ENCODE measurements around the gene ATP6V0B.

ATP6V0B gene

DNA sequence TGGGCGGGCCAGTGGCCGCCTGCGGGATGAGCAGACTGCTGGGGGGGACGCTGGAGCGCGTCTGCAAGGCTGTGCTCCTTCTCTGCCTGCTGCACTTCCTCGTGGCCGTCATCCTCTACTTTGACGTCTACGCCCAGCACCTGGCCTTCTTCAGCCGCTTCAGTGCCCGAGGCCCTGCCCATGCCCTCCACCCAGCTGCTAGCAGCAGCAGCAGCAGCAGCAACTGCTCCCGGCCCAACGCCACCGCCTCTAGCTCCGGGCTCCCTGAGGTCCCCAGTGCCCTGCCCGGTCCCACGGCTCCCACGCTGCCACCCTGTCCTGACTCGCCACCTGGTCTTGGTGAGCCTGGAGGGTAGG lies 6.4 kb downstream of the ATP6V0B start:
- Histone ChIP-seq H3K36me3 (ENCODE audit: insufficient read depth, low read length) (peaks cover 13% of the 10 kb centered on the region), H3K9me3 (ENCODE audit: control insufficient read depth, insufficient read depth, low read length) (no peaks in the 10 kb centered on the region), H3K4me1 (ENCODE audit: insufficient read depth, low read length) (peaks cover 9% of the 10 kb centered on the region; the same call in 1 of the 2 replicates), H3K9ac (ENCODE audit: low read depth, low read length) (no peak overlapping the region)

- peaks cover 10% of the 10 kb centered on the region for H3K36me3 ChIP-seq (ENCODE audit: insufficient read depth, low read length)
- H3K4me1 ChIP-seq (ENCODE audit: insufficient read depth, low read length) = peaks cover 9% of the 10 kb centered on the region; the same call in 1 of the 2 replicates
- H3K9me3 ChIP-seq (ENCODE audit: control insufficient read depth, insufficient read depth, low read length) = no peaks in the 10 kb centered on the region
- H3K9ac ChIP-seq (ENCODE audit: low read depth, low read length) = no peak overlapping the region
Observed at GRCh38 chr1:43981636-43982035, 6.9 kb downstream of the ATP6V0B start.

DNA sequence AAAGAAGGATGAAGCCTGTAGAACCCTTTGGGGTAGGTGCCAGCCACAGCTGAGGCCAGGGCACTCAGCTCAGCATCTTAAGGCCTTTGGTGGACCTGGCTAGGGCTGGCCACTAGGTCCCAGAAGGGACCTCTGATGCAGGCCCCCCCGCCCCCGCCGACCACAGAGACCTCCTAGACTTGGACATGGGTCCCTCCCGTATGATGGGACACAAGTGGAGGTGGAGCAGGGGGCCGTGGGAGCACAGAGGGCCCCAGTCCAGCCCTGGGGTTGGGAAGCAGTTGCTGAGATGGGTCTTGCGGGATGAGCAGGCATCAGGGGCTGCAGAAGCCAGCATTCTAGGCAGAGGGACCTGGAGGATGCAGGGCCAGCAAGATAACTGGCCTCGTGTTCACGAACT lies 7.5 kb downstream of the ATP6V0B start:
- peaks cover 9% of the 10 kb centered on the region; the same call in 1 of the 2 replicates for H3K4me1 ChIP-seq (ENCODE audit: insufficient read depth, low read length)
- H3K9me3 ChIP-seq (ENCODE audit: control insufficient read depth, insufficient read depth, low read length) = no peaks in the 10 kb centered on the region
- H3K9ac ChIP-seq (ENCODE audit: low read depth, low read length) = no peak overlapping the region
- H3K36me3 ChIP-seq (ENCODE audit: insufficient read depth, low read length) = peaks cover 4% of the 10 kb centered on the region

- no peaks in the 10 kb centered on the region for H3K9me3 ChIP-seq (ENCODE audit: control insufficient read depth, insufficient read depth, low read length)
- H3K36me3 ChIP-seq (ENCODE audit: insufficient read depth, low read length) = no peaks in the 10 kb centered on the region; the same call in 1 of the 2 replicates
- H3K4me1 ChIP-seq (ENCODE audit: insufficient read depth, low read length) = peaks cover 9% of the 10 kb centered on the region; the same call in 1 of the 2 replicates
- no peak overlapping the region for H3K9ac ChIP-seq (ENCODE audit: low read depth, low read length)
Observed at GRCh38 chr1:43982808-43983207, 8.0 kb downstream of the ATP6V0B start.

DNA sequence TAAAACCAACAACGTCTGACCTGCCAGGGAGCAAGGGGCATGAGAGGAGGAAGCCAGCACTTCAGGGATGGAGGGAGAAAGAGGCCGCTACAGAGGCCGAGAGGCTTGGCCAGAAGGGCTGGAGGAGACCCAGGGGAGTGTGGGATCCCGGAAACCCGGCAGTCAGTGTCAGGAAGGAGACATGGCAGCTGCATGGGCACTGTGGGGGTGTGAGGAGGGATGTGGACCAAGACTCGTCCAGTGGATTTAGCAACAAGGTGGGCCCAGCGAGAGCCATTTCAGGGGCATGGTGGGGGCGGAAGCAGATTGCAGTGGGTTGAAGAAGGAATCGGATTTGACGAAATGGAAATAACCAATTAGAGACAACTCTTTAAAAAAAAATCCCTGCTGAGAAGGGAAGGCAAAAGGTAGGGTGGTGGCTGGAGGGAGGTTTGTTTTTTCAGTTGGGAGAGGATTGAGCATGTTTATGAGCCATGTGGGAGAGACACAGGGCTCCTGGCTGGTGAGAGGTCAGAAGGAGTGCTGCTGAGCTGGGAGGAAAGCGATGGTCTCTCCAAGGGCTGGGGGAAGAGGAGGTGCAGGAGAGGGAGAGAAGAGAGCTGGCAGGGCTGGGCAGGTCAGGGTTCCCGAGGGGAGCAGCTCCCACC lies 8.6 kb downstream of the ATP6V0B start:
- no peak overlapping the region for H3K9ac ChIP-seq (ENCODE audit: low read depth, low read length)
- H3K36me3 ChIP-seq (ENCODE audit: insufficient read depth, low read length) = no peaks in the 10 kb centered on the region; the same call in 1 of the 2 replicates
- 0 out of 2 replicates have a peak, but pooled peaks cover 6% of the 10 kb centered on the region for H3K4me1 ChIP-seq (ENCODE audit: insufficient read depth, low read length)
- H3K9me3 ChIP-seq (ENCODE audit: control insufficient read depth, insufficient read depth, low read length) = no peaks in the 10 kb centered on the region

DNA sequence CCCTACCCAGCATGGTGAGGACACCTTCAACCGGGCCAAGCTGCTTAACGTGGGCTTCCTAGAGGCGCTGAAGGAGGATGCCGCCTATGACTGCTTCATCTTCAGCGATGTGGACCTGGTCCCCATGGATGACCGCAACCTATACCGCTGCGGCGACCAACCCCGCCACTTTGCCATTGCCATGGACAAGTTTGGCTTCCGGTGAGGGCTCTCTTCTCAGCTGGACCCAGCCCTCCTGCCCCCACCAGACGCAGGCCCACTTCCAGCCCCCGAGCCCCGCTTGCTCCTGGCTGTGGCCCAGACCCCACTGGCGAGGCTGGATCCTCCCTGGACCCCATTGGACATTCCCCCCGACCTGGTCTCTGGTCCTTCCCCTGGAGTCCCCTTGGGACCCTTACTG lies 10.1 kb downstream of the ATP6V0B start:
- H3K9me3 ChIP-seq (ENCODE audit: control insufficient read depth, insufficient read depth, low read length) = no peaks in the 10 kb centered on the region
- no peaks in the 10 kb centered on the region; the same call in 1 of the 2 replicates for H3K36me3 ChIP-seq (ENCODE audit: insufficient read depth, low read length)
- no peak overlapping the region for H3K9ac ChIP-seq (ENCODE audit: low read depth, low read length)
- H3K4me1 ChIP-seq (ENCODE audit: insufficient read depth, low read length) = 0 out of 2 replicates have a peak, but pooled peaks cover 6% of the 10 kb centered on the region

- Histone ChIP-seq H3K9me3 (ENCODE audit: control insufficient read depth, insufficient read depth, low read length) (no peaks in the 10 kb centered on the region), H3K9ac (ENCODE audit: low read depth, low read length) (no peak overlapping the region), H3K4me1 (ENCODE audit: insufficient read depth, low read length) (no peaks in the 10 kb centered on the region), H3K36me3 (ENCODE audit: insufficient read depth, low read length) (no peaks in the 10 kb centered on the region; the same call in 1 of the 2 replicates)
Observed at GRCh38 chr1:43985984-43986595, 11.3 kb downstream of the ATP6V0B start.

DNA sequence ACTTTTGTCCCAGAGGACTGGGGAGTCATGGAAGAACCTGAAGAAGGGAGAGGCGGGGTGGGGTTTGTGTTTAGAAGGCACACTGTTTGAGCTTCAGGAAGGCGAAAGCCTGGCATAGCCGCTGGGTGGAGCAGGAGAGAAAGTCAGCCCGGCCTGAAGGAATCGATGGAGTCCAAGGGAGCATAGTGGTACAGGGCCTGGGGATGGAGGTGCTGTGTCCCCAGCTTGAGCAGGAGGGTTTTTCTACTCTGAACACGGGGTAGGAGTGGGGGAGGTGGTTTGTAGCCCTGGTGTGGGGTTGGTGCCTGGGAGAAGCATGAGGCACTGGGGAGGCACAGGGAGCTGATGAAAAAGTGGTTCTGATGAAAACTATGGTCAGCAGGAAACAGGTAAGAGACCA lies 12.0 kb downstream of the ATP6V0B start:
- no peaks in the 10 kb centered on the region for H3K36me3 ChIP-seq (ENCODE audit: insufficient read depth, low read length)
- no peak overlapping the region for H3K9ac ChIP-seq (ENCODE audit: low read depth, low read length)
- no peaks in the 10 kb centered on the region for H3K9me3 ChIP-seq (ENCODE audit: control insufficient read depth, insufficient read depth, low read length)
- H3K4me1 ChIP-seq (ENCODE audit: insufficient read depth, low read length) = no peaks in the 10 kb centered on the region

DNA sequence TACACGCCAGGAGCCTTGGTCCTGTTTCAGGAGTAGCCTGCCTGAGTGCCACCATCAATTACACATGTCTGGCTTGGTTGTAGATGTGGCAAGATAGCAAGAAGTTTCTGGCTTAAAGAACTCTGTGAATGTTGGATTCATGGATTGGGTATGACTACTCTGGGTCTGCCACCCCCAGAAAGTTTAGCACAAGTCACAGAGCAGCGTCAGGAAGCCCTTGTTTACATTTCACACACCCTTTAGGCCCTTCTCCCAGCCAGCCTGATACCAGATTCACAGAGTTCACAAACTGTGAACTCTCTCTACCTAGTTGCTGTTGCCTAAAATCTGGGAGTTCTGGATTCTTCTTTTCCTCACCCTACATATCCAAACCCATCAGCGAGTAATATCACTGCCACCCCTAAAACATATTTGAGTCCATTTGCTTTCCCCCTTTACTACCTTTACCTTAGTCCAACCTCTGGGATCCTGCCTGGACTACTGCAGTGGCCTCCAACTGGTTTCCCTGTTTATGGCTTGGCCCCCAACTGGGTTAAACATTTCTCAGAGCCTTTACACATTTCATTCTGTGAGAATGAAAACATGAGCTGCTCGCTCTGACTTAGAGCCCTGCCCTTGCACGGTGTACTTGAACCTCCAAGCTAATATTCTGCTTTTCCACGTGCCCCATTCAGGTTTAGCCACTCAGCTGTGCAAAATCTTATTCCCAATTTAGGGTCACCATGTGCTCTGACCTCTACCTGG lies 12.6 kb downstream of the ATP6V0B start:
- Histone ChIP-seq H3K36me3 (ENCODE audit: insufficient read depth, low read length) (no peaks in the 10 kb centered on the region), H3K4me1 (ENCODE audit: insufficient read depth, low read length) (no peaks in the 10 kb centered on the region), H3K9ac (ENCODE audit: low read depth, low read length) (no peak overlapping the region), H3K9me3 (ENCODE audit: control insufficient read depth, insufficient read depth, low read length) (no peaks in the 10 kb centered on the region)

- H3K9me3 ChIP-seq (ENCODE audit: control insufficient read depth, insufficient read depth, low read length) = no peaks in the 10 kb centered on the region
- no peaks in the 10 kb centered on the region; the same call in 1 of the 2 replicates for H3K4me1 ChIP-seq (ENCODE audit: insufficient read depth, low read length)
- peak overlapping the region; percentile 82 for H3K9ac ChIP-seq (ENCODE audit: low read depth, low read length)
- H3K36me3 ChIP-seq (ENCODE audit: insufficient read depth, low read length) = no peaks in the 10 kb centered on the region
Observed at GRCh38 chr1:43990271-43991199, 15.8 kb downstream of the ATP6V0B start.

DNA sequence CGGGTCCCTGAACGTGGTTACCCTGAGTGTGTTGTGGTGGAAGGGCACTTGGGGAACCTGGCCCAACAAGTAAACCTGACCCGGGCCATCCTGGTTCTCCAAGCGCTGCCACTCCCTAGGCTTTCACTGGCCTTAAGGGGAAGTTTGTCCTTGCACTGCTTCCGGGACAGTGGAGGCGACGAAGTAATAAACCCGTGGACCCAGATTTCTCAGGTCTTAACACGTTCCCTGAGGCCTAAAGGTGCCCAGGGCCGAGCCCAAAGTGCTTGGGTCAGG lies 16.4 kb downstream of the ATP6V0B start:
- Histone ChIP-seq H3K4me1 (ENCODE audit: insufficient read depth, low read length) (no peaks in the 10 kb centered on the region; the same call in 1 of the 2 replicates), H3K9me3 (ENCODE audit: control insufficient read depth, insufficient read depth, low read length) (no peaks in the 10 kb centered on the region), H3K9ac (ENCODE audit: low read depth, low read length) (peak overlapping the region; percentile 82), H3K36me3 (ENCODE audit: insufficient read depth, low read length) (no peaks in the 10 kb centered on the region)

- Histone ChIP-seq H3K36me3 (ENCODE audit: insufficient read depth, low read length) (no peaks in the 10 kb centered on the region), H3K9ac (ENCODE audit: low read depth, low read length) (peak within 1 kb of the TSS; percentile 82), H3K9me3 (ENCODE audit: control insufficient read depth, insufficient read depth, low read length) (no peaks in the 10 kb centered on the region), H3K4me1 (ENCODE audit: insufficient read depth, low read length) (no peaks in the 10 kb centered on the region; the same call in 1 of the 2 replicates)
Observed at GRCh38 chr1:43991476-43992231, 16.9 kb downstream of the ATP6V0B start, which contains the start of gene CCDC24. Gene CCDC24, plus strand, starts transcription at chr1:43991599. Its CDS starts 280 bp downstream, at chr1:43991879.

GRCh38 chr1:43992232-43992995 lies 17.7 kb downstream of the ATP6V0B start:
- Histone ChIP-seq H3K9ac (ENCODE audit: low read depth, low read length) (peak overlapping the region; percentile 82), H3K4me1 (ENCODE audit: insufficient read depth, low read length) (no peaks in the 10 kb centered on the region; the same call in 1 of the 2 replicates), H3K9me3 (ENCODE audit: control insufficient read depth, insufficient read depth, low read length) (no peaks in the 10 kb centered on the region), H3K36me3 (ENCODE audit: insufficient read depth, low read length) (no peaks in the 10 kb centered on the region)

Data from ES-I3 (cell line).